ENCODE results near the gene P2RX2.

P2RX2 gene

DNA sequence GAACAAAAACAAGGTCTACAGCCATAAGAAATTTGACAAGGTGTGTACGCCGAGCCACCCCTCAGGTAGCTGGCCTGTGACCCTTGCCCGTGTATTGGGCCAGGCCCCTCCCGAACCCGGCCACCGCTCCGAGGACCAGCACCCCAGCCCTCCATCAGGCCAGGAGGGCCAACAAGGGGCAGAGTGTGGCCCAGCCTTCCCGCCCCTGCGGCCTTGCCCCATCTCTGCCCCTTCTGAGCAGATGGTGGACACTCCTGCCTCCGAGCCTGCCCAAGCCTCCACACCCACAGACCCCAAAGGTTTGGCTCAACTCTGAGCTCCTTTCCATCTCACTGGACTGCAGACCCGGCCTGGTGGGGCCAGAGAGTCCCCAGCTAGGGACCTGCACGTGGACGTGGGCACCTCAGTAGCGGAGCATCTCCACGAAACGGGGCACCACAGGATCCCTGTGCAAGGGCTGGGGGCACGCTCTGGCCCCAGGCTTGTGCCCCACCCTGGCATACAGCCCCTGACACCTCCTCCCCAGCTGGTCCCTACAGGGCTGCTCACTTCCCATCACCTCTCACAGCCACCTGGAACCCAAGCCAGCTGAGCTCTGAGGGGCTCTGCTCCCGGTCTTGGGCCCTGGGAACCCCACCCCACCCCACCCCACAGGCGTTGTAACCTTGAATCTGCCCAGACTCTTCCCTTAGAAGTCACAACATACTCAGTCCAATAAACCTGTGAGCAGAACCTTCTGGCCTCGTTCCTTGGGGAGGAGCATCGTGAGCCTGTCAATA lies 3.3 kb downstream of the P2RX2 start:
- no peak for DNase-seq

DNA sequence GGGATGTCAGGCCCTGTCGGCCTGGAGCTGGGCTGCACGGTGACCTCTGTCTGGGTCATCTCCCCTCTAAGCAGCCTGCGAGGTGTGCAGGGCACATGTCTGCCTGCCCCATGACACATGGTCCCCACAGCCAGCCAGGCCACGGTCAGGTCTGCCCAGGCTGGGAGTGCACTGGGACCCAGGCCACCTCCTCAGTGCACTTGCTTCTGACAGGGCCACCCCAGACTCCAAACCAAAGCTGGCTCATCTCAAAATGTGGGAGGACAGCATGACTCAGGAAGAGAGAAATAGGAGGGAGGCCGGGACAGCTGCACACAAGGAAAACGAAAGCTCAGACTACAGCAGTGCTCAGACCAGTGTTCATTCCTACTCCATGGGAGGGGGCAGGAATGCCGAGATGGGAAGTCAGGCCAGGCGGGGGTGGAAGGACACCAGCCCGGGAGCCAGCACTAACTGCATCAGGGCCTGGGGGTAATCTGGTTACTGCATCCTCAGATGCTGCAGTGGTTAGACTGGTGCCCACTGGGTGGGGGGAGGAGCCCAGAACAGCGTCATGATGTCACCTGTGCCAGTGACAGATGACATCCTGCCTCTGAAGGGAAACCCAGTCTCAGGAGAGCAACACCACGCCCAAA lies 4.0 kb downstream of the P2RX2 start:
- DNase-seq, result no peak

DNA sequence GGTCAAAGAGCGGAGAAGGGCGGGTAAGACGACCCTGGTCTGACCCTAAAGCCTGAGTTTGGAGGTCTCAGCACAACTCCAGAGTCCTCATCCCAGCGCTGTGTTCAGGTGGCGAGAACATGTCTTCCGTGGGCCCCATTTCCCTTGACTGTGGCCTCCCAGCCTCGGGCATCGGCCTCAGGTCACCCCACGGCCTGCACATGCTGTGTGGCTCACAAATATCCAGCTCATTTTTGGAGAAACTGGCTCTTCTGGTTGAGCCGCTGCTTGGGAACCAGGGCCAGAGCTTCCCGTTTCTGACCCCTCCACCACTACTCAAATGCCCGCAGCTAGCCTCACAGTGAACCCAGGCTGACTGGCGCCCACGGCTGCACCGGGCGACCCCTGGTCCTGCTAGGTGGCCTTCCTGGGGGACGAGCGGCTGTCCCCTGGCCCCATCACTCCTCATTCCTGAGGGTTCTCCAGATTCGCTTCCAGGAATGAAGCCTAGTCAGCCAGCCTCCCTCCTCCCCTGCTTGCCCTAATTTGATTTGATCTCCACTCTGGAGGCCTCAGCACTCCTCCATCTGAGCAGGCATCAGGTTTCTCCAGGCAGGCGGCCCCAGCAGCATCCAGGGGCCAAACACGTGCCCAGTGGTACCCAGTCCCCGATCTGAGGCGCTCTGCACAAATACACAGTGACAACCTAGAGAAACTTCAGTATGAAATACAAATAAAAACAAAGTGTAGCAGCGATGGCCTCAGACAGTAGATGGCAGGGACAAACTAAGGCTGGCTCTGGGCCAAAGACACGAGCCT lies 4.7 kb downstream of the P2RX2 start:
- no peak for DNase-seq

DNA sequence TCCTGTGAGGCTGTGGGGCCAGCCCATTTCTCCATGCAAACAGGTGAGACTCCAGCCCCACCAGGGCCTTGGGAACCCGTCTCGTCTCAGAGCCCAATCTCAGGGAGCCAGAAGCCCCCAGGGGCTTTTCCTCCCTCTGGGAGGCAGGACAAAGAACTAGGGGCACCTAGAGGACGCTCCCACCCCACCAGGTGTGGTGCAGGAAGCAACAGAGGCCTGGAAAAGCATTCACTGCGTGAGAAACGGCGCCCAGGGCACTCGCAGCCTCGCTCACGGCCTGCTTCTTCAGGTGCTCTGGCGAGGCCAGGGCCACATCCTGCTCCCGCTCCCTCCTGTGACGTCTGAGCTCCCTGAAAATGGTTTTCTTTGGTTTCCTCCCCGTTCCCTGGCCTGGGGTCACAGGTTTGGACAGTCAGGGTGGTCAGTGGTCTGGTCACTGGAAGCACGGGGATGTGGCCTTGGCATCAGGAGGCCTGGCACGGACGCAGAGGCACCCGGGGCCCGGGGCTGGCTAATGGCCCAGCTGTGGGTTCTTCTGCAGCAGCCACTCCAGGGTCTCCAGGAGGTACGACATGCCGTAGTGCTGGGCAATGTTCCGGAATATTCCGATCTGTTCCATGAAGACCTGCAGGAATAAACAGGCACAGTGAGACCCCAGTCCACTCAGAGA lies 5.7 kb downstream of the P2RX2 start:
- no peak for DNase-seq

DNA sequence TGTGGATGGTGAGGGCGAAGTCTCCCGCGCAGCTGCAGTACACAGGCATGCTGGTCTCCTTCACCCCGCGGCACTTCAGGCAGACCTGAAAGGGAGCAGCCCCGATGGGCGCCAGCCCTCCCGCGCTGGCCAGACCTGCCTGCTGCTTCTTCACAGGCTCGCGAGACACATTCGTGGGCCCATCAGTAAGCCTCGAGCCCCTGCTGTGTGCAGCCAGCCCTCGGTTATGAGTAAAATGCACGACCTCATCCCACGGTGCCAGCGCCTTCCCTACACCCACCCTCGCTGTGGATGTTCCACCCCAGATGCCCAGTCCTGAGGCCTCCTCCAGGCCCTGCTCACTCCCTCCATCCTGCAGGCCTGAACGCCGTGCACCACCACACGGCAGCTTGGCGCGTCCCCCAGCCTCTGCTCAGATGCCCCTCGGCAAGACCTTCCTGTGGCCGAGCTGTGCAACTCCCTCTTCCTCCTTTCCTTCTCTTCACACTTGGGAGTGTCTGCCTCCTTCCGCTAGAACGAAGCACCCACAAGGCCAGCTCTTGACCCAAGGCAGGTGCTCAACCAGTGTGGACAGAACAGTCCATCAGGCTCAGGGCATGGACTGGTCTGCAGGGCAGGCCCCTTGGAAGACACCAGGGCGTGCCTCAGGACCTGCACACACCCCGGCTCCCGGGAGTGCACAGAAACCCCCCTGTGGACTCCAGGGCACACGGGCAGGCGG lies 6.5 kb downstream of the P2RX2 start:
- no peak for DNase-seq

DNA sequence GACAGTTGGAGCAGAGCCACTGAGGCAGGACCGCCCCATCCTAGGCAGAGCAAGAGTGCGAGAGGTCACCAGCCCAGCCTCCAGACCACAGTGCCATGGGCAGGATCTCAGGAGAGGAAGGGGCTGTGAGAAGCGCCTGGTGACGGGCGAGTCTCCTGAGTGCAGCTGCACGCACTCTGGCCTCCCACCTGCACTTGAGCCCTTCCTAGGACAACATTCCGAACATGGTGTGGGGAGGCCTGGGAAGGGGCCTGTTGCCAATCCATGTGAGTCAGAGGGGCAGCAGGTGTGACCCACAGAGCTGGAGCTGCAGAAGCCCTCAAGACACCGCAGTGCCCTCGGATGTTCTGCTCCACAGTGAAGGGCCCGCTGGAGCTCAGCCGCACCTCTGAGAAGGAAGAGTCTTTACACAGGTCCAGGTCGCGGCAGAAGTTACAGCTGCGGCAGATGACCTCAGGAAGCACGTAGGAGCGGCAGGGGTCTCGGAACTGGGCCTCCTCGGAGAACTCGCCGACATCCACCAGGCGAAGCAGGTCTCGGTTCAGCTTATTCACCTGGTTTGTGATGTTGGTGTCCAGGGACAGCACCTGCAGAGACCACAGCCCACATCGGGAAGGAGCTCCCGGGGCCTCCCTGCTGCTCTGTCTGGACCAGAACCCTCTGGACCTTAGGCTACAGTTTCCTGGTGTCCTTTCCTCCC lies 7.3 kb downstream of the P2RX2 start:
- DNase-seq, result no peak

DNA sequence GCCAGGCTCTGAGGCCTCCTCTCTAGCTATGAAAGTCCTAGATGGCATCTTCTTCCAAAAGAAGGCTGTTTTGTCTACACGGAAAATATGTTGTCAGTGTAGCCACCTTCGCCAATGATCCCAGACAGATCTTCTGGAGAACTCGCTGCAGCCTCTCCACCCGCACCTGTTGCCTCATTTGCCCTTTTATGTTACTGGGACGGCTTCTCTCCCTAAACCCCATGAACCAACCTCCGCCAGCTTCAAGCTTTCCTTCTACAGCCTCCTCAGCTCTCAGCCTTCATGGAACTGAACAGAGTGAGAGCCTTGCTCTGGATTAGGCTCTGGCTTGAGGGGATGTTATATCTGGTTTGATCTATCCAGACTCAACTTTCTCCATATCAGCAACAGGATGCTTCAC lies 10.8 kb downstream of the P2RX2 start:
- no peak for DNase-seq

DNA sequence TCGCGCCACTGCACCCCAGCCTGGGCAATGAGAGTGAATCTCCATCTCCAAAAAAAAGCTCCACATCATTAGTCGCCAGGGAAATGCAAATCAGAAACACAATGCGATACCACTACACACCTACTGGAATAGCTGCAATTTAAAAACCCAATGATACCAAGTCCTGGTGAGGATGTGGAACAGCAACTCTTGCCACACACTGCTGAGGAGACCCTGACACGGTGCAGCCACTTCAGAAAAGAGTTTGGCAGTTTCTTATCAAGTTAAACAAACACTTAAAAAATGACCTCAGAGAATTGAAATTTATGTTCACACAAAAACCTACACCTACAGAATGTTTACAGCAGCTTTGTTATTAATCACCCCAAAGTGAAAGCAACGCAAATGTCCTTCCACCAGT lies 12.1 kb downstream of the P2RX2 start:
- no peak for DNase-seq

DNA sequence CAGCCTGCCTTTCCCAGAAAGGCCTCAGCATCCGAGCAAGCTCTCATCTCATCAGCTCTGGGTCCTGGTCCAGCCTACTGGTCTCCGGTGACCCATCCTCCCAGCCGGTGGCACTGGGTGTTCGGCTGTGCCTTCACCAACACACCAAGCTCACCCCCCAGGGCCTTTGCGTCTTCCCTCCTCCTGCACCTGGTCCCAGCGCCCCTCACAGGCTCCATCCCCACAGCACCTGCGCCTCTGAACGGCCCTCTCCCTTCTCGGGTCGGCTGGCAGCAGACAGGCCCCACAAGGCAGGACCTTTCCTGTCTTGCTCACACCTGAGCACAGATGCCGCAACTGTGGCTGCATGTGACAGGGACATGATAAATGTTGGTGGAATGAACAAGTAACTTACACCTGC lies 13.1 kb downstream of the P2RX2 start:
- no peak for DNase-seq

DNA sequence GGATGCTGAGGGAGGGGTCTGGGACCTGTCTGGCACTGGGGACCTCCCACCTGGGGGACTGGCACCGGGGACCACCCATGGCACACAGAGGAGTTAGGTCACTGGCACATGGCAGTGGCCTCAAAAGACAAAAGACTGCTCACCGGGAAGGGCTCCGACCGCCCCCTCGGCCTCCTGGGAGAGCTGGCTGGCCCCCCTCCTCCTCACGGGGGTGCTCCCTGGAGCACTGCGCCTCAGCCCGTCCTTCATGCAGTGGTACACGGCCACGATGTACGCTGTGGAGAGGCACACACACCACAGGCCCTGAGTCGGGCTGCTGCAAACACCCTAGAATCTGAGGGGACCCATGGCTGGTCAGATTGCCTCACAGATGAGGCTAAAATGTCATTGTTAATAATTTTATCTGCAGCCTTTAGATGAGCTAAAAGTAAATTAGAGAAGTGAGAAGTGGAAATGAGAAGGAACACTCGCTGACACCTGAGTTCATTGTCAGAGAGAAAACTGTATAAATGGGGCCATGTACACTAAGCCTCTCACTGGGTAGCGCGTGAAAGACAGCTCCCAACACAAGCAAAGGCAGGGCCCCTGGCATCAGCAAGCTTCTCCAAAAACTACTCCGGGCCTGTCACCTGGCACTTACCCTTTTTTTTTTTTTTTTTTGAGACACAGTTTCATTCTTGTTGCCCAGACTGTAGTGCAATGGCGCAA lies 14.1 kb downstream of the P2RX2 start:
- no peak for DNase-seq

DNA sequence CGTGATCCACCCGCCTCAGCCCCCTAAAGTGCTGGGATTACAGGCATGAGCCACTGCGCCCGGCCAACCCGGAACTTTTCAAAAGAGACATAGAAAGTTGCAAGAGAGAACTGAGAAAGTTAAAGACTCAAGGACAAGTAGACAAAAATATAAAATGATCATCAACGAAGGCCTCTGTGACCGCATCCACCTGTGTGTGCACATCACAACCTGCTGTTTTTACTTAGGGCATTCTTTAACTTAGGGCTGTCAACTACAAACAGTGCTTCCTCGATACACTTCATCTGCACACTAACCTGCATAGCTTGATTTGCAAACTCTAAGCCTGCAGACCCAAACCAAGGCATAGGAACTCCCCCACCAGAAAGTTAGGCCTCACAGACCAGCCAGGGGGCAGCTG lies 14.8 kb downstream of the P2RX2 start:
- DNase-seq, result no peak

DNA sequence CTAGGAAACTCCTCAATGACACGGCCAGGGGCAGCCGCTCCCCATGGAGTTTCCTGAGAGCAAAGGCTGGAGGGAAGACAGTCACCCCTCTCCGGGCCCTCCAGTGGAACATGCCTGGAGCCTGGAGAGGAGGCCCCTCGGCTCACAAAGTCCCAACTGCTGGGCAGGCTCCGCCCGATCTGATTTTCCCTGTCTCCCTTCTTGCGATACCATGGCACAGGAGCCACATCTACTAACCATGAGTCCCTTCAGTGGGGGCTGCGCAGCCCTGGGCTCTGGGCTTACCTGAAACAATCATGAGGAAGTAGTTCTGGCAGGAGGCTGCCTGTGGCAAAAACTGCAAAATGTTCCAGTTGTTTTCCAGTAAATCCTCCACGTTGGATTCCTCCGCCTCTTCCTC lies 15.3 kb downstream of the P2RX2 start:
- DNase-seq, result no peak

DNA sequence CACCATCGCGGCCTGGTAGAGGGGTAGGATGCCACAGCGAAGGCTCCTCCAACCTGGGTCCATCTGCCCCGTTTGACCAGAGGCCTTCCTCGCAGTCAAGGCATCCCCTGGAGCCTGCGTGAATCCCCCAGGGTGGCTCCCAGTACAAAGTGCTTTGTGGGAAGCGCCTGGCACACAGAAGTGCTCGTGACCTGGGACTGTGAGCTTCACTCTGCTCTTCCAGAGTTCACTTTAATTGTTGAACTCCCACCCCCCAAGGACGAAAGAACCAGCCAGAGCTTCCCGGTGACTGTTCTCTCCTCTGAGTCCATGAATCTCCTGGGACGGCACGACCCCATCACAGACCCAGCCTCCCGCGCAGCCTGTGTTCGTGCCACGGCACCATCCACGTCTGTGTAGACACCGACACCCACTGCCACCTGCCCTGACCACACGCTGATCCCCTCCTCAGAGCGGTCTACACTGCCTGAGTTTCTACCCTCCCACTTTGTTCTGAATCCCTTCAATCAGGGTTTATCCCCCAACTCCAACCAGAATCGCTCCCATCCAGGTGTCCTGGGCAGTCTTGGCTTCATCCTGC lies 15.9 kb downstream of the P2RX2 start:
- no peak for DNase-seq

DNA sequence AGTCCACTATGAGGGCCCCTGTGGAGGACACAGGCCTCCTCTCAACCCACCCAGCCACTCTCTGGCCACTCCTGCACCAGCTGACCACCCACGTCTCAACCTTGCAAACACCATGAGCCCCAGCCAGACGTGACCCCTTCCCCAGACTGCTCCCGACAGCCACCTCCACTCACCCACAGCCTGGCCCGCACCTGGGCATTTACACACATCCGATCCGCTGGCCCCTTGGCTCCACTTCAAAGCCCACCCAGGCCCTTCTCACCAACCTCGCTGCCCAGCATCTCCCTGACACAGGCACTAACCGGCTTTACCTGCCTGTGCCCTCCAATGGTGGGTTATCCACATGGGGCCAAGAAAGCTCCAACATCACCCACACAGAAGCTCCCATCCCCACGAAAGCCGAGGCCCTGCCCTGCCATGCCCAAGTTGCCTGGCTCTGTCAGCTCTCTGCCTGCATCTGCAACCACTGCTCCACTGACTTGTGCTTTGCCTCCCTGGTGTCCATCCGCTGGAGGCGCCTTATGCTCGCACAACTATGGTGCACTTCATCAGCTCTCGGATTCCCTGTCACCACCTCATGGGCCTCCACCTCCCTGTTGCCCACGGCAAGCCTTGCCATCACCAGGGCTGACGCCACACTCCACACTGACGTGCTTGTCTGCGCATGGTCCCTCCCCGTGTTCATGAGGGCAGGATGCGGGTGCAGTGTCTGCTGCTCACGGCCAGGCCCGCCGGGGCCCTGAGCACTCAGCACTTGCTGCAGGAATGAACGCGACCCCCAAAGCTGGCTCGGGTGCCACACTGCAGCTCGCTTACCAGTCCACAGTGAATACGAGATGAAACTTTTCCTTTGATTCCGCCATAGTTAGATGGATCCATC lies 16.7 kb downstream of the P2RX2 start:
- DNase-seq, result no peak

DNA sequence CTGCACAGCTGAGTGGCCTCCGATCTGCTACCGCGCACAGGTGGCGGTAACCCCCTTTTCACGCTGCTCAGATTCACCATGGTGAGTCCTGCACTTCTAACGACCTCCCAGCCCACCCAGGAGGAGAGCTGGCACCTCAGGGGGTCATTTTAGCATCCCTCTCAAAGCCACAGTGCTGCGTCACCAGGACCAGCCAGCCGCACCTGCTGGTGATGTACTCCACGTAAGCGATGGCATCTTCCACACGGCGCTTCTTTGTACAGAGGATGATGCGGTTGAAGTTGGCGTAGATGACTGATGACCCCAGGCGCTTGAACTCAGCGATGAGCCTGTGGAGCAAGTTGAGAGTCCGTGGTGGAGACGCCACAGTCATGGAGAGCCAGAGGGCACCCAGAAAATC lies 19.2 kb downstream of the P2RX2 start:
- no peak for DNase-seq

DNA sequence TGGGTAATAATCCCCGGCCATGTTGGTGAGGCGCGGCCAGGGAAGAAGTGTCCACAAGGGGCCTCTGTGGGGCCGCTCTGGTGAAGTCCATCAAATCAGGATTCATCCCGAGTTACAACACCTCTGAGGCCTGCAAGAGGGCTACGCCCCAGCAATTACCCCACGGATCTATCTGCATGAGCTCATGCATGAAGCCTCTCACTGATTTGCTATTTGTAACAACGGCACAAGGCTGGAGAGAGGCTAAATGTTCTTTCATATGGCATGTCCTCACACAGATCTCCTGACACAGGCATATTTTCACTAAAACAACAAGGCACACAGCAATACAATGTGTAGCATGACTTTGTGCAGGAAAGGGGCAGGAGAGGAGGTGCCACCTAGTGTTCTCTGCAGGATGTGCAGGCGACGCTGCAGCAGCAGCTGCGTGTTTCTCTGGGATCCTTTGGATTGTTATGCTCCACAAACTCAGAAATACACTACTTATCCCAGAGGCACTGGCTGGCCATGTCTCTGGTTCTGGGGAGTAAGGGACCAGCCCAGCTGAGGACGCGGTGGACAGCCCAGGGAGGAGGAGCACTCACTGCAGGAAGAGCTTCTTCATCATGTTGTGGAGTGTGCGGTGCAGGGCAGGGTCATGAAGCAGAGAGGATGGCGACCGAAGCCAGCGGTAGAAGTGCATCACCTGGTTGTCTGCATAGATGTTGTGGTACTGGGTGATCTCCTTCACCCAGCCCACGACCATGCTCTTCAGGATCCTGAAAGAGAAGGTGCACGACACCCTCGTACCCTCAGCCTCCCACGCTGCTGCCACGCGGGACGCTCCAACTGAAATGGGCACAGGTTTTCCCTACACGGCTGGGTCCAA lies 20.2 kb downstream of the P2RX2 start:
- DNase-seq, result no peak

DNA sequence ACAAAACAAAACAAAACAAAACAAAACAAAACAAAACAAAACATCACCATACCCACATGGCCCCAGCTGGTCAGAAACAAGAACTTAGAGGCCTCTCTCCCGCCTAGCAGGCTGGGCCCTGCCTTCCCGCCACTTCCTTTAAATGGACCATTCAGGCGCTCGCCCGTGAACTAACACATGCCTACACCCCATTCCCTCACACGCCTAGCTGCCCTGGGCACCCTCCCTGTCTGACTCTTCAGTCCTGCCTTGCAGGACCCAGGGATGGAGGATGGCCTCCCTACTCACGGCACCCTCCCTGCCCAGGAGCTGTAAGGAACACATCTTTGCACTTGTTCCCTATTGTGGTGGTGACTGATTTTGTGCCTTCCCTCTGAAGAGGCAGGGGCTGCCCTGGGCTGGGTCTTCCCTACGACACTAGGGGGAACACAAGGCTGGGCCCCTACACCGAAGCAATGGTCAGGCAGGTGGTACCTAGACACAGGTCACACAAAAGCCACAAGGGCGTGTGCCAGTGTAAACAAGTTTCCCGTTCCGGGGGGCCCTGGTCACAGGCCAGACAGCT lies 21.5 kb downstream of the P2RX2 start:
- DNase-seq, result no peak

DNA sequence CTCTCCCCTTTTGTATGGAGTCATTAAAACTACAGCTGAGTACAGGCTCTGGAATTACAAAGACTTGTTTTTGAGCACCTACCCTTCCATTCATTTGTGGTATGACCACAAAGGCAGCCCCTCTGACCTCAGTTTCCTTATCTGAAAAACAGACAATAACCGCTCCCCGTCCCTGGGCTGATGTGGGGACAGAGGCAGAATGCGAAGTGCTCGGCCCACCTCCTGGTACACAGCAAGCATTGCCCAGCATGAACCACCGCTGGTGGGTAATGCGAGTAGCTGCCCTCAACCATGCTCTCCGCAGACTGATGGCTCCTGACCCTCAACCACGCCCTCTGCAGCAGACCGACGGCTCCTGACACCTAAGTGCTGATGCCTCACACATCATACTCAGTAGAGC lies 22.4 kb downstream of the P2RX2 start:
- no peak for DNase-seq
